Ramos (cell line): ENCODE results near the gene RHEBL1.

Source experiments
- in situ Hi-C: fragments of 300-500 bp; cut with MboI; formaldehyde crosslinking; loops from one replicate; pipeline ENCODE4 v1.14.3; 2022; ENCODE audit warnings: low sequenced_read_pairs; ENCODE audit not compliant: unreplicated experiment

Gene RHEBL1

DNA sequence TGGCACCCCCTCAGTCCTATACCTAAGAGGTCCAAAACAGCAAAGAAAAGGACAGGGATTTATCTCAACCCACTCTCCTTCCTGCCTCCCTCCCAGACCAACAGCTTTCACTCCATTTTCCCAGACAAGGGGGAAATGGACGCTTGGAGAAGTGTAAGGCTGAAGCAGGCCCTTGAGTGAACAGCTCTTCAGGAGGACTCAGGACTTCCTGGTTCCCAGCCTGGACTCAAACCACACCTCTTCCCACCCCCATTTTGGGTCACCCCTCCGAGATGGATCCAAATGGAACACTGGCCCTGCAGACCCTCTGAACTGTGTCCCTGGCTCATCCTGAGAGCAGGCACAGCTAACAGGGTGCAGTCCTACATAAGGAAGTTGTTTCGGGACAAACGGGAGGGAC is 11.9 kb downstream of the RHEBL1 start:
- in situ Hi-C loops: no loop called here

DNA sequence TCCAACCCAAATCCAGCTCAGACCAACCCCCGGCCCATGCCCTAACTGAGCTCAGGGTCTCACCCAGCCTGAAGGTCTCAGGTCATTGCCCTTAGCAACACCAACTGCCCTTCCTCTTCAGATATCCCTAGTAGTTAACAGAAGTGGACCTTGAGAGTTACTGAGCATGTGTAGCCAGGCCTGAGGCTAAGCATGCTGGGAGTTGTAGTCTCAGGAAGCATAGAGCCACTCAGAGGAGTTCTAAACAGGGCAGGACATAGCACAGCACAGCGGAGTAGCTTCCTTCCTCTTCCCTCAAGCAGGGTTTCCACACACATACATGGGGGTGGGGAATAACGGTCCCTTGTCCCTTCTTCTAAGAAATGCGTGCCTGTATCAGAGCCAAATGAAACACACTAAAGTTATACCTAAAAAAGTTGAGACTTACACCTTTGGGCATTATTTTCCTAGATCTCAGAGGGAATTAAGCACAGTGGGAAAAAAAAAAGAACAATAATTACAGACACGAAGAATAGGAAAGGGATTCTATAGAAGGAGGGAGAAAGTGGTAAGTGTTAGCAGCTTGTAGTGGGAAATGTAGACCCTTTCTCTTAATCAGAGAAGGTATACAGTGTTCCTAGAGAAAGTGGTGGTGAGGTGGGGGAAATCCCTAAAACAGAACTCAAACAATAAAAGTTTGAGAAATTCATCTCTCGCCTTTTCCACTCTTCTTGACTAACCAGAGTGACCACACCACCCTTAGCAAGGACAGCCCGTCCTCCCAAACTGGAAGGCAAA is 13.6 kb downstream of the RHEBL1 start:
- in situ Hi-C loops: no loop called here

DNA sequence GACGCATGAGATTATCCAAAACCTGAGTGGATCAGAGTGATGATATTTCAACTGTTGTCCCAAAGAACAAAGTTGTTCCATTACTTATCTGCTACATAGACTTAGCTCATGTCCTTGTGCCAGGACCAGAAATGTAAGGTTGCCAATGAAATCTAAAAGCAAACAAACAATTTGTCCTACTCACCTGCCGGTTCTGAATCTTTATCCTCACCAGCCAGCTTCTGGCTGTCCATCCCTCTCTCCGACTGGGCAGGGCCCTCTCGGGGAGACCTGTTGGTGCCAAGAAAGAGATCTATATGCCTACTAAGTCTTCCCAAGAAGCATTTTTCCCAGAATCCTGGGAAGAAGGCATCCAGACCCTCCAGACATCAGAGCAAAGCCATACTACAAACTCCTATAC is 14.7 kb downstream of the RHEBL1 start:
- in situ Hi-C loops: no loop called here

DNA sequence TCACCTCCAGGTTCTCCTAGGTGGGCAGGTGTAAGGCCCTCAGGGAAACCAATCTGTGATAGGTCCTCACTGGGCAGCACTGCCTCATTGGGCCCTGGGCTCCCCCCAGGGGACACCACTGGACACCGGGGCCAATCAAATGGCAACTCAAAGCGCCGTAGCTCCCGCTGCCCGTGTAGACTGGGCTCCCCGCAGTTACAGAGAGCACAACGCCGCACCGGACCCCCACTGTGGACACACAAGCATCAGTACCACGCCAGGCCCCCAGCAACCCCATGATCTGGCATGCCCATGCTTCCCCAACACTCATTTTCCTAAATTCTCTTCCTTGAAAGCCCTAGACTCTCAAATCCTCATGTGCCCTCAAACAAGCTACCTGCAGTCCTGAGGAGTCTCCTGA is 15.3 kb downstream of the RHEBL1 start:
- in situ Hi-C loops: no loop called here

- in situ Hi-C loops: no loop called here
Measured at GRCh38 chr12:49054096-49054495, 15.7 kb downstream of the RHEBL1 start.

DNA sequence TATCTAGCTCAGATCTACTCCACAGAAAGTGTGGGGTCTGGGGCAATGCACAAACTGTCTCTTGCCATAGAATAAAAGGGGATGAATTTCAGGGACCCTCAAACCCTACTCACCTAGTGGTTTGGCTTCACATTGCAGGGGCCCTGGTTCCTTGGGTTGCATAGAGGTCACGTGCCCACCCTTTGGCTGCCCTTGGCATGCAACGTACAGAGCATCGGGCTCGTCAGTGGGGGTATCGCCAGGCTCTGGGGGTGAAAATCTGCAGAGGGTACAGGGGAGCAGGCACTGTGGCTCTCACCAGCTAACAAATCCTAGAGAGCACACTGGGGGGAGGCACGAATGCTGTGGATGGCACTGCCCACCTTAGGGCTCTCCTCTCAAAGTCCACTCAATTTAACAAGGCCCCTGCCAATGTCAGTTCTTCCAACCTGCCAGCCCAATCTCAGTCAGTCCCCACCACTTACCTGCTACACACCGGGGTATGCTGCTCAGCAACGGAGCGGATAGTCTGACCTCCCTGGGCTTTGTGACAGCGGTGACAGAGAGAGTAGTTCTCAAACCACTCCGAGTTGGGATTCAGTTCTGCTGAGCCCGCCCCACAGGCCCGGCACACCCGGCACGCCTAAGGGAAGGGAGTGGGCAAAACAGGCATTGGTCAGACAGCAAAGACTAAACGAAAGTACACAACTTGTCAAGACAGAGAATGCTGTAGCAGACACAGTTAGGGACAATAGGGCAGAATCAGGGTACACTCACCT is 17.1 kb downstream of the RHEBL1 start:
- in situ Hi-C loops: no loop called here

DNA sequence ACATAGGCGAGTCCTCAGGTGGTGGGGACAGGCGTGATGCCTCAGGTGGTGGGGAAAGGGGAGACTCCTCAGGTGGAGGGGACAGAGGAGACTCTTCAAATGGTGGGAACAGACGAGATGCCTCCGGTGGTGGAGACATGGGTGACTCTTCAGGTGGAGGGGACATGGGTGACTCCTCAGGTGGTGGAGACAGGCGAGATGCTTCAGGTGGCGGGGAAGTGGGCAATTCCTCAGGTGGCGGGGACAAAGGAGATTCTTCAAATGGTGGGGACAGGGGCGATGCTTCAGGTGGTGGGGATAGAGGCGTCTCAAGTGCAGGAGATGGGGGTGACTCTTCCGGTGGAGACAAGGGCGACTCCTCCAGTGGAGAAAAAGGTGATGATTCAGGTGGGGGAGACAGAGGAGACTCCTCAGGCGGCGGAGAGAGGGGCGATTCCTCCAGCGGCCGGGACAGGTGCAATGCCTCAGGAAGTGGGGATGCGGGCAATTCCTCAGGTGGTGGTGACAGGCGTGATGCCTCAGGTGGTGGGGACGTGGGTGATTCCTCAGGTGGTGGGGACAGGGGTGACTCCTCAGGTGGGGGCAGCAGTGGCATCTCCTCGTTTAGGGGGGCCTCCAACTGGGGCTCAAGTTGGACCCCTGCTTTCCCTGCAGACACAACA is 17.9 kb downstream of the RHEBL1 start:
- in situ Hi-C loops: no loop called here

DNA sequence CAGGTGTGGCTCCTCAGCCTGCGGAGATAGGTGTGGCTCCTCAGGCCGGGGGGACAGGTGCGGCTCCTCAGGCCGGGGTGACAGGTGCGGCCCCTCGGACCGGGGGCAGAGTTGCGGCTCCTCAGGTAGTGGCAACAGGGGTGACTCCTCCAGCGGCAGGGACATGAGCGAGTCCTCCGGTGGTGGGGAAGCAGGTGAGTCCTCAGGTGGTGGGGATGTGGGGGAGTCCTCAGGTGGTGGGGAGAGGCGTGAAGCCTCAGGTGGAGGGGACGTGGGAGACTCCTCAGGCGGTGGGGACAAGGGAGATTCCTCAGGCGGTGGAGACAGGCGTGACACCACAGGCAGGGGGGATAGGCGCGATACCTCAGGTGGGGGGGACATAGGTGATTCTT is 18.4 kb downstream of the RHEBL1 start:
- in situ Hi-C loops: no loop called here

DNA sequence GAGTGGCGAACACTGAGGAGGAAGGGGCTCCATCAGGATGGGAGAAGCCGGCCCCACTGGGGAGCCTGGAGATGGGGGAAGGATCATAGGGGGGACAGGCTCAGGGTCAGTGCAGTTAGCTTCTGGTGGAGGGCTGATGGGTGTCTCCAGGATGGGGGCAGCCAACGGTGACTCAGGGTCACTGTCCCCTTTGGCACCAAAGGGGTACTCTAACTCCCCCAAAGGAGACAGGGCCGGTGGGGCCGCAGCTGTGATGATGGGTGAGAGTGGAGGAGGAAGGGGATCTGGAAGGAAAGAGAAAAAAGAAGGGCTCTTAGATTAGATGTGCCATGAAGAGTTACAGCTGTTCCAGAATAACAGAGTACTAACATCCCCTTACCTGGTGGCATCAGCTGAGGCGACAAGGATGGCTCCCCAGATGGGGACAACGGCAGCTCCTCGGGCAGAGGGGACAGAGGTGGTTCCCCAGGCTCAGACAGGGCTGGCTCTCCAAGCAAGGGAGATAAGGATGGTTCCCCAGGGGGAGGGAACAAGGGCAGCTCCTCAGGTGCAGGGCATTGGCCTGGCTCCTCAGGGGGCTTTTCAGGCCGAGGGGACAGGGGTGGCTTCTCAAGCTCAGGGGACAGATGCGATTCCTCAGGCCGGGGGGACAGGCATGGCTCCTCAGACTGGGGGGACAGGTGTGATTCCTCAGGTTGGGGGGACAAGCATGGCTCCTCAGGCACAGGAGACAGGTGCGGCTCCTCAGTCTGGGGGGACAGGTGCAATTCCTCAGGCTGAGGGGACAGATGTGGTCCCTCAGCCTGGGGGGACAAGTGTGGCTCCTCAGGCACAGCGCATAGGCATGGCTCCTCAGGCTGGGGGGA is 19.0 kb downstream of the RHEBL1 start:
- in situ Hi-C loops: no loop called here

GRCh38 chr12:49049566-49050224 is 20.1 kb downstream of the RHEBL1 start:
- in situ Hi-C loops: no loop called here

GRCh38 chr12:49048953-49049352 is 20.8 kb downstream of the RHEBL1 start:
- in situ Hi-C loops: no loop called here

GRCh38 chr12:49046129-49046895 is 23.5 kb downstream of the RHEBL1 start:
- in situ Hi-C loops: no loop called here

- in situ Hi-C loops: no loop called here
Measured at GRCh38 chr12:49044660-49045059, 25.1 kb downstream of the RHEBL1 start.

- in situ Hi-C loops: no loop called here
Measured at GRCh38 chr12:49043856-49044258, 25.9 kb downstream of the RHEBL1 start.

DNA sequence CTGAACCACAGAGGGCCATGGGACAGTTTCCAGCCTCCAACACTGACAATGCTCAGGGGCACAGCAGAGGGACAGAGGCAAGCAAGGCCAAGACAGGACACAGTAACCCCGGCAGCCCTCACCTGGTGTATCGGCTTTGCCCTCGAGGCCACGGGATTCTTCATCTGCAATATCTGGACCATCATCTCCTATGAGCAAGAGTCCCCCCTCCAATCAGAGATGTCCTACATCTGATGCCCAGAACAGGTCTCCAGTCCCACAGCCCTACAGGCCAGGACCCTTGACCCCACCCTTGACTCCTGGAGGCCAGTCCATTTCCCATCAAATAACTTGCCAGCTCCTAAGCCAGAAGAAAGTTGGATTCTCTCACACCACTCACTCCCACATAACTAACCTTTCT is 26.5 kb downstream of the RHEBL1 start:
- in situ Hi-C loops: no loop called here

DNA sequence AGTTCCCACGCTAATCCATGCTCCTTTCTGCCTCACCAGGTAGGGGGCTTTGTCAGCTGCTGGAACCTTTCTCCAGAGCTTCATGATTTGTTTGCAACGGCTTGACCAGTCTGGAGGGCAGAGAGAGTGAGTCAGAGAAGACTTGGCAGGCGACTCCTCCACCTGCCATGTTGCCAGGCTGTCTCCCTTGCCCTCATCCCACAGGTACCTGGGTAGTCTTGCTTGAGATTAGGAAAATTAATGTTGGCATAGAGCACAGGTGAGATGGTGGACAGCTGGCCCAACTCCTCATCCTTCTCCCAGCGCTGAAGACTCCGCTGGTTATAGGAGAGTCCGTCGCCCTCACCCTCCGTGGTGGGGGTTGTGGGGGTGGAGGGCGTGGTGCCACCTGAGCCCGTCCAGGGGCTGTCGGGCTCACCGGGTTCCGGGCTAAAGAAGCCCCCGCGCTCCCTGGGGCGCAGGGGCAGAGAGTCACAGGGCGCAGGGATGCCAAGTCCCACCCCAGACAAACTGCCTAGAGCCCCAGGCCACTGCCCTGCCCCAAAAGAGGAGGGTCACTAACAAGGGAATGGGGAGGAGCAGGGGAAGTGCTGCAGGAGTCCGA is 27.8 kb downstream of the RHEBL1 start:
- in situ Hi-C loops: no loop called here

DNA sequence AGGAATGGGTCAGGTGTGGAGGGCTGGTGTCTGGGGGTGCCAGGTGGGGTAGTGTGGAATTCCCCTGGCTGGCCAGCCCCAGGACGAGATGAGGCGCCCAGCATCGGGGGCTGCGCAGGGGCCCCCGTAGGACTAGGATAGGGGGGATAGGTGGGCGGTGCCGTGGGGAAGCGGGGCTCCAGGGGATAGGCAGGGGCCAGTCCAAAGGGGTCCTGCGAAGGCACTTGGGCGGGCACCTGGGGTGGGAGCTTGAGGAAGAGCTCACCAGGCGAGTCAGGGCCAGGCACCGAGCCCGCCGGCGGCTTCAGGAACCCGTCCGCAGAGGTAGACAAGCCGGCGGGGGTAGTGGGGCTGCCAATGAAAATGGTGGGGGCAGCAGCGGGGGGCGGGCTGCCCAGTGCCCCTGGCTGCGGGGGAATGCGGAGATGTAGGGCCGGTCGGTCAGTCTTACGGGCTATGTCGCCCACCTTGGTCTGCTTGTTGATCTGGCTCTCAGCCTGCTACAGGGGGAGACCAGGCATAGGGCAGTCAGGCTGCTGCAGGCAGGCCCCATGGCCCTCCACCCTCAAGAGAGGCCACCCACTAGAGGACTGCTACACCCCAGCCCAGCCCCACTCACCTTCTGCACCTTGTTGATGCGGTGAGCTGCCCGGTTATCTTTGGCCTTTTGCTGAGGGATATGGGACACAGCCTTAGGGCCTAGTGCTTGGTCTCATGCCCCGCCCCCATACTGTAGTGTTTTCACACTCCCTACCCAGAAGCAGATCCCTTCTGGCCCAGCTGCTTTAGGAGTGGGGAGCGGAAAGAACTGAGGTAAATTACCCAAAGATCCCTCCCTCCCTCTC is 28.5 kb downstream of the RHEBL1 start:
- in situ Hi-C loops: no loop called here

- in situ Hi-C loops: no loop called here
Measured at GRCh38 chr12:49040364-49040855, 29.4 kb downstream of the RHEBL1 start.
